K562 (cell line): Measurements from ENCODE around the gene VTA1. TPM values are rescaled to one million over a fixed set of nuclear protein-coding genes. Genes with fewer than 3 reads are reported as not detected.

Source experiments
- ATAC-seq: fragments of 200-7000 bp; cut with Tn5 transposase; 3 replicates; pipeline ENCODE4 v1.9.1; 2020; ENCODE audit warnings: moderate library complexity
- BruUV-seq: library from RNA; stranded (reverse); fragments of 400-500 nt; replicated peaks from 2 replicates; lab custom pipeline; 2021; lab: Mats Ljungman, UMichigan
- CTCF ChIA-PET: fragments of 300-600 bp; formaldehyde crosslinking; extraction: SDS; loops from one replicate; lab custom pipeline; 2021; ENCODE audit warnings: low intra/inter-chr PET ratio; lab: Yijun Ruan, JAX
- POLR2A ChIA-PET: fragments of 300-600, 350-650 bp; sonication (Branson Sonifier 250); formaldehyde crosslinking; extraction: SDS; loops from one replicate; lab custom pipeline; 2021; ENCODE audit warnings: antibody characterized with exemption, inconsistent platforms; lab: Yijun Ruan, JAX
- DNase-seq, 4 experiments: peaks; one replicate each; pipeline versions ENCODE4 v3.0.0 to v3.0.0-alpha.2; 2011 to 2018; ENCODE audit warnings: low spot score in 3 of 4, mixed read lengths in 3 of 4; ENCODE audit errors: extremely low read depth in 1 of 4
- FAIRE-seq: peaks from 2 replicates; lab custom pipeline; 2011; peaks lifted over from hg19 to GRCh38; lab: Jason Lieb, UNC
- H2AFZ ChIP-seq: 2 replicates; pipeline ENCODE4 v1.6.0; 2011; ENCODE audit warnings: low read depth, low read length, control low read depth, inconsistent platforms
- H3K27ac ChIP-seq: fragments of 200-600 bp; 3 replicates; pipeline ENCODE4 v1.8.0; 2011; ENCODE audit warnings: low read depth, mild to moderate bottlenecking, control low read depth, inconsistent platforms, low read length, moderate library complexity, mixed read lengths; ENCODE audit errors: extremely low read depth
- H3K27me3 ChIP-seq, 2 experiments: fragments of 300-600 bp in 1 of 2; 2 replicates in 1 of 2; 3 replicates in 1 of 2; pipeline versions ENCODE4 v1.6.0 to v1.8.0; 2011; ENCODE audit warnings: inconsistent platforms in 2 of 2, low read length in 2 of 2, mild to moderate bottlenecking in 1 of 2, mixed read lengths in 1 of 2, moderate library complexity in 1 of 2; ENCODE audit not compliant: control insufficient read depth in 2 of 2, insufficient read depth in 2 of 2
- H3K36me3 ChIP-seq: fragments of 300-600 bp; 3 replicates; pipeline ENCODE4 v1.8.0; 2011; ENCODE audit warnings: mild to moderate bottlenecking, low read length, inconsistent platforms; ENCODE audit not compliant: control insufficient read depth, insufficient read depth
- H3K4me1 ChIP-seq, 2 experiments: fragments of 200-600 bp in 1 of 2; replicated peaks in 1 of 2; 2 replicates in 1 of 2; 3 replicates in 1 of 2; pipeline versions ENCODE4 v1.5.1 to v1.8.0; 2011; ENCODE audit warnings: inconsistent platforms in 2 of 2, low read length in 2 of 2, mild to moderate bottlenecking in 1 of 2, mixed read lengths in 1 of 2, moderate library complexity in 1 of 2; ENCODE audit not compliant: control insufficient read depth in 2 of 2, insufficient read depth in 2 of 2
- H3K4me2 ChIP-seq: 2 replicates; pipeline ENCODE4 v1.6.1; 2011; ENCODE audit warnings: low read length, control low read depth, inconsistent platforms, mixed read lengths; ENCODE audit not compliant: insufficient read depth
- H3K4me3 ChIP-seq: fragments of 200-600 bp; sonication (generic), shearing (Covaris generic); 2 replicates; pipeline ENCODE4 v1.5.1; 2016; ENCODE audit warnings: control low read depth, inconsistent platforms
- H3K79me2 ChIP-seq: fragments of 200-600 bp; 3 replicates; pipeline ENCODE4 v1.8.0; 2011; ENCODE audit warnings: low read length, inconsistent platforms; ENCODE audit not compliant: control insufficient read depth, insufficient read depth
- H3K9ac ChIP-seq, 2 experiments: 2 replicates each; pipeline versions ENCODE4 v1.6.0 to v1.6.1; 2011; ENCODE audit warnings: low read depth in 2 of 2, low read length in 2 of 2, control low read depth in 1 of 2, inconsistent platforms in 1 of 2, mild to moderate bottlenecking in 1 of 2, mixed read lengths in 1 of 2; ENCODE audit not compliant: insufficient read depth in 1 of 2
- H3K9me1 ChIP-seq: one replicate; pipeline ENCODE4 v1.6.0; 2011; ENCODE audit warnings: inconsistent platforms, mild to moderate bottlenecking, low read length, moderate library complexity; ENCODE audit not compliant: control insufficient read depth, insufficient read depth
- H3K9me3 ChIP-seq: replicated peaks from 2 replicates; pipeline ENCODE4 v1.5.1; 2011; ENCODE audit warnings: low read depth, low read length, inconsistent platforms; ENCODE audit not compliant: control insufficient read depth, insufficient read depth
- H4K20me1 ChIP-seq: replicated peaks from 2 replicates; pipeline ENCODE4 v1.6.1; 2011; ENCODE audit warnings: low read length, inconsistent platforms, mixed read lengths; ENCODE audit not compliant: control insufficient read depth, insufficient read depth
- HOXB6 ChIP-seq: fragments of 250-450 bp; sonication (Bioruptor Pico); IDR thresholded peaks from 2 replicates; pipeline ENCODE4 v1.5.1; 2022; ENCODE audit warnings: mild to moderate bottlenecking, borderline replicate concordance
- MTF1 ChIP-seq: fragments of 250-450 bp; sonication (Bioruptor Pico); IDR thresholded peaks from 2 replicates; pipeline ENCODE4 v1.9.0; 2021; ENCODE audit warnings: moderate library complexity, mild to moderate bottlenecking, inconsistent platforms, borderline replicate concordance
- POLR2AphosphoS5 ChIP-seq: IDR thresholded peaks from 2 replicates; pipeline ENCODE4 v1.6.1; 2011; ENCODE audit warnings: mild to moderate bottlenecking, low read depth, low read length, moderate library complexity; ENCODE audit not compliant: control insufficient read depth, insufficient read depth
- PRMT5 ChIP-seq: sonication (generic); formaldehyde crosslinking; IDR thresholded peaks from 2 replicates; pipeline ENCODE4 v1.5.0; 2020; ENCODE audit warnings: missing genetic modification reagents
- SMARCC2 ChIP-seq: fragments of 450-650 bp; IDR thresholded peaks from 2 replicates; pipeline ENCODE4 v1.6.1; 2017; ENCODE audit warnings: antibody characterized with exemption, moderate library complexity, mild to moderate bottlenecking, low read depth
- TGIF2 ChIP-seq: sonication (generic); formaldehyde crosslinking; IDR thresholded peaks from 2 replicates; pipeline ENCODE4 v1.8.1; 2022; ENCODE audit warnings: mild to moderate bottlenecking, missing genetic modification reagents, moderate library complexity
- XRCC4 ChIP-seq: IDR thresholded peaks from one replicate; pipeline ENCODE4 v1.6.1; 2011; ENCODE audit not compliant: insufficient read depth, insufficient read length; ENCODE audit errors: extremely low read depth
- ZBED1 ChIP-seq: IDR thresholded peaks from 2 replicates; pipeline ENCODE4 v1.6.1; 2014
- ZNF551 ChIP-seq: fragments of 250-450 bp; sonication (Bioruptor Pico); IDR thresholded peaks from 2 replicates; pipeline ENCODE4 v1.5.0; 2021; ENCODE audit warnings: mild to moderate bottlenecking, moderate library complexity
- WGBS: fragments of 100-300 bp; shearing (Covaris generic); methylation state at CpG from one replicate; pipeline ENCODE4 v1.1.6; 2016; ENCODE audit warnings: low coverage, mixed read lengths; ENCODE audit not compliant: insufficient coverage; ENCODE audit errors: missing lambda C conversion rate; 5-methylcytosine and 5-hydroxymethylcytosine counted together
- in situ Hi-C: fragments of 300-500 bp; cut with MboI; formaldehyde crosslinking; loops from 4 replicates; pipeline ENCODE4 v1.15.0; 2018; ENCODE audit warnings: inconsistent platforms, mixed read lengths
- intact Hi-C: fragments of 100-400 bp; cut with micrococcal nuclease; formaldehyde crosslinking; loops from 2 replicates; pipeline ENCODE4 v1.14.2; 2022
- polyA plus RNA-seq, 8 experiments: library from polyadenylated mRNA; depleted of rRNA in 4 of 8; stranded (reverse) in 5 of 8; unstranded in 3 of 8; fragments of >200 nt; fragmentation: Nextera tagmentation in 2 of 8; fragmentation: Illumina TruSeq in 1 of 8; extraction: Ambion mirVana in 2 of 8; extraction: Trizol in 1 of 8; gene quantifications; 2 replicates each; pipeline versions ENCODE4 v1.2.1 to v1.2.3, GENCODE V29; 2011 to 2014; ENCODE audit warnings: inconsistent platforms in 1 of 8, missing spikeins in 1 of 8
- total RNA-seq, 7 experiments: library from RNA; depleted of rRNA in 6 of 7; stranded (reverse); fragments of >200 nt in 6 of 7; fragmentation: Illumina TruSeq in 2 of 7; extraction: Trizol in 2 of 7; gene quantifications; 2 replicates each; pipeline versions ENCODE4 v1.2.1 to v1.2.3, GENCODE V29; 2011 to 2021; ENCODE audit warnings: low replicate concordance in 1 of 7
- TF ChIP-seq, protein P1 (sequence below), 2 experiments: fragments of 250-450 bp in 1 of 2; fragments of 450-650 bp in 1 of 2; sonication (Bioruptor Pico) in 1 of 2; IDR thresholded peaks; 2 replicates each; pipeline versions ENCODE4 v1.6.1 to v1.8.0; 2016 to 2021; ENCODE audit warnings: mild to moderate bottlenecking in 2 of 2, moderate library complexity in 2 of 2, missing compliant biosample characterization in 1 of 2, missing genetic modification characterization in 1 of 2
- TF ChIP-seq, protein P2 (sequence below): fragments of 450-650 bp; IDR thresholded peaks from 2 replicates; pipeline ENCODE4 v1.6.1; 2018; ENCODE audit warnings: mild to moderate bottlenecking, low read depth; ENCODE audit not compliant: partially characterized antibody

Gene VTA1
- total and polyA plus RNA-seq, 9 of the 15 experiments (the other 6 are each of a cell fraction or from before 2014, with no cell fraction given) = 47.8 to 182 (median 84.6) TPM

- FAIRE-seq = no peak
- no peak overlapping the region for H2AFZ ChIP-seq
- in situ Hi-C loops = no loop called here
- H3K9me3 ChIP-seq = no peaks in the 10 kb centered on the region
- TF ChIP-seq MTF1 (CRISPR knock-in tag) (no peak), XRCC4 (no peak), ZBED1 (no peak), PRMT5 (CRISPR knock-in tag) (no peak), TGIF2 (CRISPR knock-in tag) (no peak), HOXB6 (CRISPR knock-in tag) (no peak), ZNF551 (no peak), POLR2AphosphoS5 (no peak), SMARCC2 (no peak)
- TF ChIP-seq, protein P1, sequence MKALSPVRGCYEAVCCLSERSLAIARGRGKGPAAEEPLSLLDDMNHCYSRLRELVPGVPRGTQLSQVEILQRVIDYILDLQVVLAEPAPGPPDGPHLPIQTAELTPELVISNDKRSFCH (CRISPR knock-in tag; IDR thresholded peaks at IDR 0.05) = no peak
- TF ChIP-seq, protein P1 (tag; IDR thresholded peaks at IDR 0.05) = no peak
- TF ChIP-seq, protein P2, sequence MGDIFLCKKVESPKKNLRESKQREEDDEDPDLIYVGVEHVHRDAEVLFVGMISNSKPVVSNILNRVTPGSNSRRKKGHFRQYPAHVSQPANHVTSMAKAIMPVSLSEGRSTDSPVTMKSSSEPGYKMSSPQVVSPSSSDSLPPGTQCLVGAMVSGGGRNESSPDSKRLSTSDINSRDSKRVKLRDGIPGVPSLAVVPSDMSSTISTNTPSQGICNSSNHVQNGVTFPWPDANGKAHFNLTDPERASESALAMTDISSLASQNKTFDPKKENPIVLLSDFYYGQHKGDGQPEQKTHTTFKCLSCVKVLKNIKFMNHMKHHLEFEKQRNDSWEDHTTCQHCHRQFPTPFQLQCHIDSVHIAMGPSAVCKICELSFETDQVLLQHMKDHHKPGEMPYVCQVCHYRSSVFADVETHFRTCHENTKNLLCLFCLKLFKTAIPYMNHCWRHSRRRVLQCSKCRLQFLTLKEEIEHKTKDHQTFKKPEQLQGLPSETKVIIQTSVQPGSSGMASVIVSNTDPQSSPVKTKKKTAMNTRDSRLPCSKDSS = no peak
- H3K27me3 ChIP-seq = no peaks in the 10 kb centered on the region
- ChIA-PET POLR2A (no interaction called here), CTCF (no interaction called here)
- BruUV-seq = no TSS peak
- H3K27ac ChIP-seq = no peak overlapping the region
- H4K20me1 ChIP-seq = no peaks in the 10 kb centered on the region; the same call in 1 of the 2 replicates
- no peak overlapping the region for H3K4me2 ChIP-seq
- peaks cover 88% of the 10 kb centered on the region for H3K79me2 ChIP-seq
- no peak for DNase-seq
- no peaks in the 10 kb centered on the region for H3K36me3 ChIP-seq
- H3K4me3 ChIP-seq = no peak overlapping the region
- no peaks in the 10 kb centered on the region for H3K9me1 ChIP-seq
- ATAC-seq = no peak
- 80% methylated on average over 1 of the region's 1 CpG for WGBS
- intact Hi-C loops = no loop called here
- H3K9ac ChIP-seq = no peak overlapping the region
- peaks cover 0 to 3% of the 10 kb centered on the region in 2 experiments; a peak in 1 of 5 replicates for H3K4me1 ChIP-seq
Measured at GRCh38 chr6:142154336-142154735, 7.3 kb downstream of the VTA1 start.
